HEK293 (cell line): ENCODE results near the gene ARHGAP42.
A peak's percentile ranks its signal among the peaks of the same experiment; 100 is the strongest.

Source experiments
- CTCF ChIA-PET: fragments of 350-600 bp; formaldehyde crosslinking; extraction: SDS; loops from one replicate; lab custom pipeline; 2021; ENCODE audit warnings: antibody characterized with exemption; lab: Yijun Ruan, JAX
- POLR2A ChIA-PET: fragments of 300-600 bp; formaldehyde crosslinking; extraction: SDS; loops from one replicate; lab custom pipeline; 2020; ENCODE audit warnings: antibody characterized with exemption, inconsistent platforms; lab: Yijun Ruan, JAX
- H3K27ac ChIP-seq: fragments of 200-500 bp; sonication (Bioruptor generic); 2 replicates; pipeline ENCODE4 v1.5.1; 2014; ENCODE audit warnings: low read depth, low read length, control low read depth, inconsistent platforms; ENCODE audit errors: extremely low read depth
- H3K36me3 ChIP-seq, 2 experiments: fragments of 200-500 bp in 1 of 2; sonication (Bioruptor generic) in 1 of 2; 1 replicate in 1 of 2; 2 replicates in 1 of 2; pipeline ENCODE4 v1.5.1; 2014 to 2017; ENCODE audit warnings: inconsistent platforms in 2 of 2, low read length in 2 of 2; ENCODE audit not compliant: control insufficient read depth in 2 of 2, insufficient read depth in 1 of 2
- H3K4me1 ChIP-seq: fragments of 200-500 bp; sonication (Bioruptor generic); 2 replicates; pipeline ENCODE4 v1.5.1; 2014; ENCODE audit warnings: mild to moderate bottlenecking, low read length, inconsistent platforms; ENCODE audit not compliant: control insufficient read depth, insufficient read depth
- H3K4me3 ChIP-seq: 2 replicates; pipeline ENCODE4 v1.5.1; 2011; ENCODE audit warnings: low read depth, mild to moderate bottlenecking, control low read depth, low read length, moderate library complexity
- H3K9me3 ChIP-seq: fragments of 200-500 bp; sonication (Bioruptor generic); 2 replicates; pipeline ENCODE4 v1.5.1; 2014; ENCODE audit warnings: low read depth, low read length, inconsistent platforms; ENCODE audit not compliant: control insufficient read depth, insufficient read depth
- GLIS1 ChIP-seq: fragments of 450-650 bp; formaldehyde crosslinking; IDR thresholded peaks from 2 replicates; pipeline ENCODE4 v1.5.1; 2016; ENCODE audit warnings: missing biosample characterization, missing genetic modification characterization
- REPIN1 ChIP-seq: fragments of 450-650 bp; formaldehyde crosslinking; IDR thresholded peaks from 2 replicates; pipeline ENCODE4 v1.5.1; 2017; ENCODE audit warnings: missing biosample characterization, missing genetic modification characterization, low read depth
- SP7 ChIP-seq: fragments of 450-650 bp; formaldehyde crosslinking; IDR thresholded peaks from 2 replicates; pipeline ENCODE4 v1.5.1; 2016; ENCODE audit warnings: missing biosample characterization, missing genetic modification characterization
- YY1 ChIP-seq: fragments of 450-650 bp; formaldehyde crosslinking; IDR thresholded peaks from 2 replicates; pipeline ENCODE4 v1.5.1; 2018; ENCODE audit warnings: missing biosample characterization, missing genetic modification characterization
- ZBTB21 ChIP-seq: fragments of 450-650 bp; formaldehyde crosslinking; IDR thresholded peaks from 2 replicates; pipeline ENCODE4 v1.5.1; 2017; ENCODE audit warnings: missing biosample characterization, missing genetic modification characterization
- ZEB2 ChIP-seq: fragments of 450-650 bp; formaldehyde crosslinking; IDR thresholded peaks from 2 replicates; pipeline ENCODE4 v1.5.1; 2016; ENCODE audit warnings: missing biosample characterization, missing genetic modification characterization
- ZNF221 ChIP-seq: fragments of 450-650 bp; formaldehyde crosslinking; IDR thresholded peaks from 2 replicates; pipeline ENCODE4 v1.5.1; 2017; ENCODE audit warnings: missing biosample characterization, missing genetic modification characterization, borderline replicate concordance
- ZNF248 ChIP-seq: fragments of 450-650 bp; formaldehyde crosslinking; IDR thresholded peaks from 2 replicates; pipeline ENCODE4 v1.5.1; 2017; ENCODE audit warnings: missing biosample characterization, missing genetic modification characterization
- ZNF274 ChIP-seq, 2 experiments: fragments of 200-500 bp in 1 of 2; fragments of 450-650 bp in 1 of 2; sonication (Bioruptor generic) in 1 of 2; formaldehyde crosslinking in 1 of 2; IDR thresholded peaks; 2 replicates each; pipeline versions ENCODE4 v1.5.1 to v1.6.1; 2014 to 2016; ENCODE audit warnings: borderline replicate concordance in 1 of 2, inconsistent platforms in 1 of 2, low read length in 1 of 2, missing biosample characterization in 1 of 2, missing genetic modification characterization in 1 of 2
- ZNF416 ChIP-seq: fragments of 450-650 bp; formaldehyde crosslinking; IDR thresholded peaks from 2 replicates; pipeline ENCODE4 v1.5.1; 2016; ENCODE audit warnings: missing biosample characterization, missing genetic modification characterization
- ZNF426 ChIP-seq: fragments of 450-650 bp; formaldehyde crosslinking; IDR thresholded peaks from 2 replicates; pipeline ENCODE4 v1.5.1; 2017; ENCODE audit warnings: missing biosample characterization, missing genetic modification characterization, mild to moderate bottlenecking, inconsistent platforms, moderate library complexity
- ZNF530 ChIP-seq: fragments of 450-650 bp; formaldehyde crosslinking; IDR thresholded peaks from 2 replicates; pipeline ENCODE4 v1.5.1; 2016; ENCODE audit warnings: low read depth, missing biosample characterization, missing genetic modification characterization
- ZNF558 ChIP-seq: fragments of 450-650 bp; formaldehyde crosslinking; IDR thresholded peaks from 2 replicates; pipeline ENCODE4 v1.5.1; 2016; ENCODE audit warnings: missing biosample characterization, missing genetic modification characterization
- ZNF600 ChIP-seq: fragments of 450-650 bp; formaldehyde crosslinking; IDR thresholded peaks from 2 replicates; pipeline ENCODE4 v1.5.1; 2016; ENCODE audit warnings: missing biosample characterization, missing genetic modification characterization
- ZNF624 ChIP-seq: fragments of 450-650 bp; formaldehyde crosslinking; IDR thresholded peaks from 2 replicates; pipeline ENCODE4 v1.5.1; 2017; ENCODE audit warnings: missing biosample characterization, missing genetic modification characterization
- ZNF629 ChIP-seq: fragments of 450-650 bp; formaldehyde crosslinking; IDR thresholded peaks from 2 replicates; pipeline ENCODE4 v1.5.1; 2017; ENCODE audit warnings: missing biosample characterization, missing genetic modification characterization
- ZNF777 ChIP-seq: fragments of 450-650 bp; formaldehyde crosslinking; IDR thresholded peaks from 2 replicates; pipeline ENCODE4 v1.5.1; 2017; ENCODE audit warnings: missing biosample characterization, missing genetic modification characterization, borderline replicate concordance
- TF ChIP-seq, protein P1 (sequence below): fragments of 450-650 bp; formaldehyde crosslinking; IDR thresholded peaks from 2 replicates; pipeline ENCODE4; 2016; ENCODE audit warnings: missing biosample characterization, missing genetic modification characterization
- TF ChIP-seq, protein P2 (sequence below): fragments of 450-650 bp; formaldehyde crosslinking; IDR thresholded peaks from 2 replicates; pipeline ENCODE4 v1.5.1; 2016; ENCODE audit warnings: missing biosample characterization, missing genetic modification characterization
- TF ChIP-seq, protein P3 (sequence below): fragments of 450-650 bp; formaldehyde crosslinking; IDR thresholded peaks from 2 replicates; pipeline ENCODE4 v1.5.1; 2016; ENCODE audit warnings: missing biosample characterization, missing genetic modification characterization
- TF ChIP-seq, protein P4 (sequence below): fragments of 450-650 bp; formaldehyde crosslinking; IDR thresholded peaks from 2 replicates; pipeline ENCODE4 v1.5.1; 2016; ENCODE audit warnings: missing biosample characterization, missing genetic modification characterization
- TF ChIP-seq, protein P5 (sequence below): fragments of 450-650 bp; formaldehyde crosslinking; IDR thresholded peaks from 2 replicates; pipeline ENCODE4 v1.5.1; 2016; ENCODE audit warnings: missing biosample characterization, missing genetic modification characterization

Gene ARHGAP42

DNA sequence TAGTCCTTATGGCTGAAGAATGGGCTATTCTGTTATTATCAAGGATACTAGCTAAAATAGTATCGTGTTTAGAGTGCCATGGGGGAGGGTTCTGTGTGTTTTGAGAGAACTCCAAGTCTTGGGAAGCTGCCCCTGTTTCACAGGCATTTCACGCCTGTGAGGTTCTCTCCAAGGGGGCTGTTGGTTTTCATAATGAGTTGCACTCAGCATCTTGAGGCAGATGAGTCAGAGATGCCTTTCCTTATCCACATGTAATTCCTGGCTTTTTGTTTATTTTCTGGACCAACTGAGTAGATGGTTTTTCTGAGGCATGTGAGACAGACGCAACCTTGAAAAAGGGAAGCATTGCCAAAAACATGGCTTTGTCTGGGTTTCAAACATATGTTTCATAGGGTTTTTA is 203.7 kb downstream of the ARHGAP42 start:
- Histone ChIP-seq H3K9me3 (no peaks in the 10 kb centered on the region), H3K27ac (no peak overlapping the region), H3K36me3 (no peaks in the 10 kb centered on the region), H3K4me3 (no peak overlapping the region), H3K4me1 (no peaks in the 10 kb centered on the region)
- CTCF ChIA-PET: no interaction called here
- no peak for TF ChIP-seq ZEB2 (tag by site-specific recombination)
- peak; percentile 44; the same call in 1 of the 2 replicates for TF ChIP-seq GLIS1
- POLR2A ChIA-PET: no interaction called here

DNA sequence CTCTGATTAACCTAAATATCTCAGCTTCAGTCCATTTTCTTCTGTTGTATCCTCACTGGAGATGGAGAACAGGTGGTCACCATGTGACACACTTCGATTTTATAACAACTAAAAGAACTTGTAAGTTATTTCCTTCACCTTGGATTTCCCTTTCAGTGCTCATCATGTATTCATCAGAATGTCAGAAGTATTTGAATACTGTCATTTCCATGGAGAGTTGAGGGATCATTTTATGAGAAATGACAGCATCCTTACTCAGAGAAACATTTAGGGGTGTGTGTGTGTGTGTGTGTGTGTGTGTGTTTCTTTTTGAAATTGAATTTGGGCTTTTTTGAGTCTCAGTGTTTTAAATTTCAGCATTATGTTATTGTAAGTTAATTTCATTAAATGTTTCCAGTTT is 205.8 kb downstream of the ARHGAP42 start:
- H3K4me1 ChIP-seq: no peaks in the 10 kb centered on the region
- H3K36me3 ChIP-seq: no peaks in the 10 kb centered on the region
- H3K9me3 ChIP-seq: no peaks in the 10 kb centered on the region
- ChIA-PET CTCF (interaction anchor here (0.6 to 0.7 kb wide), 2 partner anchors 13 to 132 kb away, joined by 3 read pairs; no protein-coding TSS in a partner anchor), POLR2A (no interaction called here)
- H3K27ac ChIP-seq: no peak overlapping the region
- H3K4me3 ChIP-seq: no peak overlapping the region
- TF ChIP-seq, protein P1, sequence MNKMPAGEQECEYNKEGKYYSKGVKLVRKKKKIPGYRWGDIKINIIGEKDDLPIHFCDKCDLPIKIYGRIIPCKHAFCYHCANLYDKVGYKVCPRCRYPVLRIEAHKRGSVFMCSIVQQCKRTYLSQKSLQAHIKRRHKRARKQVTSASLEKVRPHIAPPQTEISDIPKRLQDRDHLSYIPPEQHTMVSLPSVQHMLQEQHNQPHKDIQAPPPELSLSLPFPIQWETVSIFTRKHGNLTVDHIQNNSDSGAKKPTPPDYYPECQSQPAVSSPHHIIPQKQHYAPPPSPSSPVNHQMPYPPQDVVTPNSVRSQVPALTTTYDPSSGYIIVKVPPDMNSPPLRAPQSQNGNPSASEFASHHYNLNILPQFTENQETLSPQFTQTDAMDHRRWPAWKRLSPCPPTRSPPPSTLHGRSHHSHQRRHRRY (tag by site-specific recombination): no peak
- TF ChIP-seq, protein P2, sequence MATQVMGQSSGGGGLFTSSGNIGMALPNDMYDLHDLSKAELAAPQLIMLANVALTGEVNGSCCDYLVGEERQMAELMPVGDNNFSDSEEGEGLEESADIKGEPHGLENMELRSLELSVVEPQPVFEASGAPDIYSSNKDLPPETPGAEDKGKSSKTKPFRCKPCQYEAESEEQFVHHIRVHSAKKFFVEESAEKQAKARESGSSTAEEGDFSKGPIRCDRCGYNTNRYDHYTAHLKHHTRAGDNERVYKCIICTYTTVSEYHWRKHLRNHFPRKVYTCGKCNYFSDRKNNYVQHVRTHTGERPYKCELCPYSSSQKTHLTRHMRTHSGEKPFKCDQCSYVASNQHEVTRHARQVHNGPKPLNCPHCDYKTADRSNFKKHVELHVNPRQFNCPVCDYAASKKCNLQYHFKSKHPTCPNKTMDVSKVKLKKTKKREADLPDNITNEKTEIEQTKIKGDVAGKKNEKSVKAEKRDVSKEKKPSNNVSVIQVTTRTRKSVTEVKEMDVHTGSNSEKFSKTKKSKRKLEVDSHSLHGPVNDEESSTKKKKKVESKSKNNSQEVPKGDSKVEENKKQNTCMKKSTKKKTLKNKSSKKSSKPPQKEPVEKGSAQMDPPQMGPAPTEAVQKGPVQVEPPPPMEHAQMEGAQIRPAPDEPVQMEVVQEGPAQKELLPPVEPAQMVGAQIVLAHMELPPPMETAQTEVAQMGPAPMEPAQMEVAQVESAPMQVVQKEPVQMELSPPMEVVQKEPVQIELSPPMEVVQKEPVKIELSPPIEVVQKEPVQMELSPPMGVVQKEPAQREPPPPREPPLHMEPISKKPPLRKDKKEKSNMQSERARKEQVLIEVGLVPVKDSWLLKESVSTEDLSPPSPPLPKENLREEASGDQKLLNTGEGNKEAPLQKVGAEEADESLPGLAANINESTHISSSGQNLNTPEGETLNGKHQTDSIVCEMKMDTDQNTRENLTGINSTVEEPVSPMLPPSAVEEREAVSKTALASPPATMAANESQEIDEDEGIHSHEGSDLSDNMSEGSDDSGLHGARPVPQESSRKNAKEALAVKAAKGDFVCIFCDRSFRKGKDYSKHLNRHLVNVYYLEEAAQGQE (tag by site-specific recombination): no peak
- TF ChIP-seq ZNF530 (tag by site-specific recombination) (no peak), ZNF416 (tag by site-specific recombination) (no peak), SP7 (no peak), REPIN1 (tag by site-specific recombination) (no peak), ZNF221 (tag by site-specific recombination) (no peak), ZBTB21 (no peak)
- TF ChIP-seq, protein P3, sequence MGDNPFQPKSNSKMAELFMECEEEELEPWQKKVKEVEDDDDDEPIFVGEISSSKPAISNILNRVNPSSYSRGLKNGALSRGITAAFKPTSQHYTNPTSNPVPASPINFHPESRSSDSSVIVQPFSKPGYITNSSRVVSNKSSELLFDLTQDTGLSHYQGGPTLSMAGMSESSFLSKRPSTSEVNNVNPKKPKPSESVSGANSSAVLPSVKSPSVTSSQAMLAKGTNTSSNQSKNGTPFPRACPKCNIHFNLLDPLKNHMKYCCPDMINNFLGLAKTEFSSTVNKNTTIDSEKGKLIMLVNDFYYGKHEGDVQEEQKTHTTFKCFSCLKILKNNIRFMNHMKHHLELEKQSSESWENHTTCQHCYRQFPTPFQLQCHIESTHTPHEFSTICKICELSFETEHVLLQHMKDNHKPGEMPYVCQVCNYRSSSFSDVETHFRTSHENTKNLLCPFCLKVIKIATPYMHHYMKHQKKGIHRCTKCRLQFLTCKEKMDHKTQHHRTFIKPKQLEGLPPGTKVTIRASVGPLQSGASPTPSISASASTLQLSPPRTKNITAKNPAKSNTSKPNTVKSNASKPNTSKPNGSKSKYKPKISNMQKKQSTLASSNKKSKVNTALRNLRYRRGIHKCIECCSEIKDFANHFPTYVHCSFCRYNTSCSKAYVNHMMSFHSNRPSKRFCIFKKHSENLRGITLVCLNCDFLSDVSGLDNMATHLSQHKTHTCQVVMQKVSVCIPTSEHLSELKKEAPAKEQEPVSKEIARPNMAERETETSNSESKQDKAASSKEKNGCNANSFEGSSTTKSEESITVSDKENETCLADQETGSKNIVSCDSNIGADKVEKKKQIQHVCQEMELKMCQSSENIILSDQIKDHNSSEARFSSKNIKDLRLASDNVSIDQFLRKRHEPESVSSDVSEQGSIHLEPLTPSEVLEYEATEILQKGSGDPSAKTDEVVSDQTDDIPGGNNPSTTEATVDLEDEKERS: no peak

DNA sequence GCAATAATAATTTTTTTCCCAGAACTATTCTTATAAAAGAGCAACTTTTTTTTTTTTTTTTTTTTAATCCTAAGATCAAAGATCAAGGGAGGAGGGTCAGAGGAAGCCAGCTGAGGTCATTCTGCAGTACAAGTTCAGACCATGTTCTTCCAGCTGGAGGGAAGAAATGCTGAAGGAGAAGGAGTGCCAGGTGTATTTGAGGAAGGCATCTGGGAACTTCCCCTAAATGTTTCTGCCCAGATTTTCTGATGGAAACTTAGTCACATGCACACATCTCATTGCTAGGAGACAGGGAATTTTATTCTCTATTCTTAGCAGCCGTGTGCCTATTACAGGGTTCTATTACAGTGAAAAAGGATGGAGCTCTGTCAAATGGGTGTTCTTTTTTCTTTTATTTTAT is 208.4 kb downstream of the ARHGAP42 start:
- H3K9me3 ChIP-seq: no peaks in the 10 kb centered on the region
- no peaks in the 10 kb centered on the region for H3K4me1 ChIP-seq
- no peaks in the 10 kb centered on the region for H3K36me3 ChIP-seq
- ChIA-PET CTCF (no interaction called here), POLR2A (no interaction called here)
- no peak overlapping the region for H3K27ac ChIP-seq
- H3K4me3 ChIP-seq: no peak overlapping the region
- TF ChIP-seq ZNF624 (tag by site-specific recombination) (no peak), ZNF248 (tag by site-specific recombination) (no peak), ZNF600 (tag by site-specific recombination) (no peak), ZNF426 (no peak), ZNF558 (tag by site-specific recombination) (no peak), ZNF629 (tag by site-specific recombination) (no peak), ZNF777 (no peak), YY1 (tag by site-specific recombination) (no peak), ZNF274 (IDR thresholded peaks at IDR 0.05; ENCODE audit: low read length) (no peak), ZNF274 (tag by site-specific recombination; IDR thresholded peaks at IDR 0.05; ENCODE audit: borderline replicate concordance) (no peak)
- TF ChIP-seq, protein P4, sequence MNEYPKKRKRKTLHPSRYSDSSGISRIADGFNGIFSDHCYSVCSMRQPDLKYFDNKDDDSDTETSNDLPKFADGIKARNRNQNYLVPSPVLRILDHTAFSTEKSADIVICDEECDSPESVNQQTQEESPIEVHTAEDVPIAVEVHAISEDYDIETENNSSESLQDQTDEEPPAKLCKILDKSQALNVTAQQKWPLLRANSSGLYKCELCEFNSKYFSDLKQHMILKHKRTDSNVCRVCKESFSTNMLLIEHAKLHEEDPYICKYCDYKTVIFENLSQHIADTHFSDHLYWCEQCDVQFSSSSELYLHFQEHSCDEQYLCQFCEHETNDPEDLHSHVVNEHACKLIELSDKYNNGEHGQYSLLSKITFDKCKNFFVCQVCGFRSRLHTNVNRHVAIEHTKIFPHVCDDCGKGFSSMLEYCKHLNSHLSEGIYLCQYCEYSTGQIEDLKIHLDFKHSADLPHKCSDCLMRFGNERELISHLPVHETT (tag by site-specific recombination): no peak
- TF ChIP-seq, protein P5, sequence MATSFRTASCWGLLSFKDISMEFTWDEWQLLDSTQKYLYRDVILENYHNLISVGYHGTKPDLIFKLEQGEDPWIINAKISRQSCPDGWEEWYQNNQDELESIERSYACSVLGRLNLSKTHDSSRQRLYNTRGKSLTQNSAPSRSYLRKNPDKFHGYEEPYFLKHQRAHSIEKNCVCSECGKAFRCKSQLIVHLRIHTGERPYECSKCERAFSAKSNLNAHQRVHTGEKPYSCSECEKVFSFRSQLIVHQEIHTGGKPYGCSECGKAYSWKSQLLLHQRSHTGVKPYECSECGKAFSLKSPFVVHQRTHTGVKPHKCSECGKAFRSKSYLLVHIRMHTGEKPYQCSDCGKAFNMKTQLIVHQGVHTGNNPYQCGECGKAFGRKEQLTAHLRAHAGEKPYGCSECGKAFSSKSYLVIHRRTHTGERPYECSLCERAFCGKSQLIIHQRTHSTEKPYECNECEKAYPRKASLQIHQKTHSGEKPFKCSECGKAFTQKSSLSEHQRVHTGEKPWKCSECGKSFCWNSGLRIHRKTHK (tag by site-specific recombination): no peak
